Brain pericyte (primary cell): ENCODE data around the gene PRKCE.

ENCODE experiments used
- DNase-seq: peaks from one replicate; pipeline ENCODE4 v3.0.0-alpha.2; 2012; ENCODE audit warnings: low read depth, low spot score

The PRKCE gene

DNA sequence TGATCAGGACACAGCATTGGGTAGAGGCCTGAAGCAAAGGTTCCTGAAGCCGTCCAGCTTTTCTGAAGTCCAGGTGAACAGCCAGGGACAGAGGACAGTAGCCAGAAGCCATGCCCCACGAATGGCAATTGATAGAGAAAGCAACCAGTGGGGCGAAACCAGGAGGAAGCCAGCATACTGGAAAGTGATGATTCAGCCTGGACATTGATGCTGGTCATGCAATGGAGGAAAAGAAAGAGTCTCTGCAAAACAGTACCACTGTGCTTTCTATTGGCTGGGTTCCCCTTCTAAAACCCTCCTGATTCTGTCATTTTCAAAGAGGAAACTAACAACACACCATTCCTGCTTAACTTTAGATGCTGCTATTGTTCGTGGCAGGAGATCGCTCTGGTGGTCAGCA, 424.4 kb downstream of the PRKCE start:
- DNase-seq: no peak

DNA sequence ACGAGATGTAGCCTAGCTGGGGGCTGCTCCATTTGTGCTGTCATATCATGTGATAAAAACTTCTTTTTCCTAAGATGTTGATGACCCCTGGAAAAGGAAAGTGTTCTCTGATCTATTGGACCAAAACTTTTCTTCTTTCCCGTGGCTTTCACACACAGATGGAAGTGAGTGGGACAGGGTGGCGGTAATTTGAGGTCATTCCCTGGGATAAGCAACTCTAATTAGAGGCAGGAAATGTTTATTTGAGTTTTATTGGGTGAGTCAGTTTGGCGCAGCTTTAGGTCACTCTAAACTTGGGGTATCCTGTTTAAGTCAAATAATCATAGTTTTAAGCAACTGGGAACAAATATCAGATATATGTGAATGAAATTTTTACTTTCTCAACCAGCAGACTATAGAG, 424.8 kb downstream of the PRKCE start:
- no peak for DNase-seq

DNA sequence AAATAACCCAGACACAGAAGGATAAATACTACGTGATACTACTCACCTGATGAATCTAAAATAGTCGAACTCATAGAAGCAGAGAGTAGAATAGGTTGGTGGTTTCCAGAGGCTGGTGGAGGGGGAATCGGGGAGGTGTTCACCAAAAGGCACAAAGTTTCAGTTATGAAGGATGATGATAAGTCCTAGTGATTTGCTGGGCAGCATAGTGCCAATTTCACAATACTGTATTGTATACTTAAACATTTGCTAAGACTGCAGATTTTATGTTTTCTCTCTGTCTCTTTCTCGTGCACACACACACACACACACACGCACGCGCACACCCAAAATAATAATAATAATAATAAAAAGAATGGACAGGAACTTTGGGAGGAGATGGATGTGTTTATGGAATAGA, 425.4 kb downstream of the PRKCE start:
- no peak for DNase-seq

DNA sequence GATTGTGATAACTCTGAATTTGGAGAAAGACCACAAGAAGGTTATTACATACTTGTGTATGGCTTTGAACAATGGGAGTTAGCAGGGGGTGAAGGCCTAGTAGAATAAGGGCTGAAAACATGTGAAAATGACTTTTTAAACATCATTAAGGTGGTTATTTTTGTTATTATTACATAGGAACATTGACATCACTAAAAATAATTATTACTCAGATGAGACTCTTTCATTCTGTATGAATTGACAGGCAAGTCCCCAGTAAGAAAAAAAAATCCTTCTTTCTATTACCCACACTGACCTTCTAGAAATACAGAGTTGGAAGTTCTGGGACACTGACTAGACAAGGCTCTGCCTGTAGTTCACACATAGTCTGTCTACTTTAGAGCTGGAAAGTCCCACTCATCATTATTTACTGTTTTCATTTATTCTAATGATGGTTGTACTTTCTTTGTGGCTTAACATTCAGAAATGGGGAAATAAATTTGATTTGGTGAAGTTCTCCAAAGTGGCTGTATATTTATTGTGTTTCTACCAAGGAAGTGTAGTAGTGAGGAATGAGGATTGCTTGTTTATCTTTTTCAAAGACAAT, 426.1 kb downstream of the PRKCE start:
- no peak for DNase-seq

DNA sequence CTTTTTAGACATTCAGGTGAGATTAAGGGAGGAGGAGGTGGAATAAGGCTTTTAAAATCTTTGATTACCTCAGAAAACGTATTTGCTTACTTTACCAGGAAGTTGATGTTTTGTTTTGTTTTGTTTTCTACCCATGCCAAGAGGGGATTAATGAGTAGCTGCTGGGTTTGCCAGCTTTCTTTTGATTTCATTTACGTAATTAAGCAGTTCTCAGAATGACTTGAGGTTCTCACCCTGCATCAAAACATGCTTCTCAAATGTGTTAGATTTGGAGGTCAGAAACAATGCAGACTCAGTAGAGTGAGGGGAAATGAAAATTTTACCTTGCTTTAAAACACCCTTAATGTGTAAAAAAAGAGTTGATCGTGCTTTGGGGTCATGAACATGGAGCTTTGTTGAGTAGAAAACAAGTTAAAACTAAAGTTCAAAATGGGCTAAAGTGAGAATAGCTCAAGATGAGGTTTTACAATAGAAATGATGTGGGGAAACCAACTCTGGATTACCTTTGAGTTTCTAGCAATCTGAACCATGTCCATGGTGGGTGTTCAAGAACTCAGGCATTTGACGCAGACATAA, 428.6 kb downstream of the PRKCE start:
- no peak for DNase-seq

DNA sequence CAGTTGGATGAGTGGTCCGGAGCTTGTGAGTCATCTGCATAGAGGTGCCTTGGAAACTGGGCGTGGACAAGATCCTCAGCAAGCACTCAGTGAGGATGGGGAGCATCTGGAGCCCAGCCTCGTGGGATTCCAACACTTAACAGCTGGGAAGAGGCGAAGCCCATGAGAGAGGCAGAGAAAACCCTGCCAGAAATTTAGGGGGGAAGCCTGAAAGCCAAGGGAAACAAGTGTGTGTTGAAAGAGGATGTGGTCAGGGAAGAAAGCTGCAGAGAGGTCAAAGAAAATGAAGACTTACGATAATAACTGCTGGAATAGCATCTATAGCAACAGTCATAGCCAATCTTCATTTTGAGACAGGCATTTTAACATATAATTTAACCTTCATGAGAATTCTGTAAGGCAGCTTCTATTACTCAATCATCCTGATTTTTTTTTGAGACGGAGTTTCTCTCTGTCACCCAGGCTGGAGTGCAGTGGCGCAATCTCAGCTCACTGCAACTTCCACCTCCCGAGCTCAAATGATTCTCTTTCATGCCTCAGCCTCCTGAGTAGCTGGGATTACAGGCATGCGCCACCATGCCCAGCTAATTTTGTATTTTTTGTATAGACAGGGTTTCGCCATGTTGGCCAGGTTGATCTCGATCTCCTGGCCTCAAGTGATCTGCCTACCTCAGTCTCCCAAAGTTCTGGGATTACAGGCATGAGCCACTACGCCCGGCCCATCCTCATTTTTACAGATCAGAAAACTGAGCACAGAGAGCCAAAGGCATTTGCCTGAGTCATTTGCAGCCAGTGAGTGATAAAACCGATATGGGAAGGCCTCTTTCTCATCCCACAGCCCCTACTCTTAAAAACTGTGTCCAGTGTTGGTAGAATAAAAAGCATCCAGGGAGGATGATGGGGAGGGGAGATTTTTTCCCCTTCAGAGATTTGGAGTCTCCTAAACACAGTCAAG, 431.3 kb downstream of the PRKCE start:
- DNase-seq: peak; percentile 60

DNA sequence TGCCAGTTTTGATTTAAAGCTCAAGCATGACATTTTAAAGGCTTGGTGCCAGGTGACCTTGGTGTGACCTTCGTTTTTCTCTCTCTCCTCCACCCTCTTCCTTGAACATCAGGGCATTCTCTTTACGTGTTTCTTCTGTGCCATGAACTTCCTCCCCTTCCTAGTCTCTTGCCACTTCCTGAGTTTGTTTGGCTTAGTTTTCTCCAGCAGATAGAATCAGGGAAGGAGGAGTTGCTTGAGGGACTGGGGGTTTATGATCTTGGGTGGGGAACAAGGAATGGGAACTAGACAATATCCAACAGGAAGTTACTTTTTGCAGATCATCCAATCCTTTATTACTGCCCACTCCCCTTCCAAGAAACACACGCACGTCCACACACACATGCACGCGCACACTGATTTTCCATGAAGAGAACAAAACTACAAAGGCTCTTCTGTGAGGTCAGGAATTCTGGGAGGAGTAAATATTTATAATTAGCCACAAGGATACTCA, 435.1 kb downstream of the PRKCE start:
- DNase-seq: no peak

DNA sequence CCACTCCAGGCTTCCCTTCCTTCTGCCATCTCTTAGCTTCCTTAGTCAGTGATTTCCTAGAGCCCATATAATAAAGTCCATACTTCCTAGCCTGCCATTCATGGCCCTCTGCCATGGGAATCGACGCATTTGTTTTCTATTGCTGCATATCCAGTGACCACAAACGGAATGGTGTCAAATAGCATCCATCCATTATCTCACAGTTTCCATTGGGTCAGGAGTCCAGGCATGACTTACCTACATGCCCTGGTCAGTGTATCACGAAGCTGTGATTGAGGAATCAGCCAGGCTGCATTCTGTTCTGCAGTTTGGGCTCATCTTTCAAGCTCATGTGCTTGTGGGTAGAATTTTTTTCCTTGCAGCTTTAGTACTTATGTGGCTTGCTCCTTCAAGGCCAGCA, 436.0 kb downstream of the PRKCE start:
- DNase-seq: no peak

DNA sequence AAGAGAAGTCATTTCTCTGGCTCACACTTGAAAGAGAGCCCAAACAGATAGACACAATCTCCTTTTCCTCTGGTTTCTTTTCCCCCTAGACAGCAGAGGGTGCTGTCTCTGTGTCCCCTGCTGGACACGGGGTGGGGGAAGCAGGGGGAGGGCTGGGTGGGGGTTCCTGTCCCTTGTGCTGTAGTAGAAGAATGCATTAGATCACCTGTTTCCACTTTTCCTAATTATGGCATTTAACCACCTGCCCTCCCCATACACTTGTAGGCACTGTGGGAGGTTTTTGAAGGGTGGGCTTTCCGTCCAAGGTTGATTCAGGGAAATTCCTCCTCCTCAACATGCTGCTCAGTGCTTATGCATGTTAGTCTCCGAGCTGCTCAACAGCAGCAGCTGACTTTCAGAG, 439.5 kb downstream of the PRKCE start:
- DNase-seq: no peak

DNA sequence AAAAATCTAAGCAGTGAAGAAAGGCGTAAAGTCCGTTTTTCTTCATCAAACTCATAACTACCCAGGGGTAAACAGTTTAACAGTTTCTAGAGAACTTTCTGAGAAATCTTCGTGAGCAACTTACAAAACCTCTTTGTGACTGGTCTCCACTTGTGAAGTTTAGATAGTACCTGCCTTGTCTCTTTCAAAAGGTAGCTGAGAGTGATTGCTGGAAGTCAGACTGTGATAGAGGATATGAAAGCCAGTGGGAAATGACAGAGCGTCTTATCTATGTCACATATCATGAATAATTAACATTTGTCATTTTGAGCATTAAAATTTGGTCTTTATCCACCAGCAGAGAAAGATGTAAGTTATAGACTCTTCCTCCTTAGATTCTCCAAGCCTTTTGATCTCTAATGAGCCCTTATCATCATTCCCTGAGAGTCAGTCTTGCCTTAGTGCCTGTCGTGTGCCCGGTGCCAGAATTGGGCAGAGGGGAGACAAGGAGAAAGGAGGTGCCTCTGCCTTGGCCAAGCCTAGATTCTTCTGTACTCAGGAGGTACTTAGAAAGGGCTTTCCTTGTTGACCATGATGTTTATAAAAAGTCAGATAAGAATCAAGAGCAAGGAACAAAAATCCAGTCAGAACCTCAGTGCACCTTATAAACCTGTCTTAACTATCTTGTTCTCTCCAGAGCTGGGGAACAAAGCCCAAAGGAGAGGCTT, 440.6 kb downstream of the PRKCE start:
- DNase-seq: no peak

DNA sequence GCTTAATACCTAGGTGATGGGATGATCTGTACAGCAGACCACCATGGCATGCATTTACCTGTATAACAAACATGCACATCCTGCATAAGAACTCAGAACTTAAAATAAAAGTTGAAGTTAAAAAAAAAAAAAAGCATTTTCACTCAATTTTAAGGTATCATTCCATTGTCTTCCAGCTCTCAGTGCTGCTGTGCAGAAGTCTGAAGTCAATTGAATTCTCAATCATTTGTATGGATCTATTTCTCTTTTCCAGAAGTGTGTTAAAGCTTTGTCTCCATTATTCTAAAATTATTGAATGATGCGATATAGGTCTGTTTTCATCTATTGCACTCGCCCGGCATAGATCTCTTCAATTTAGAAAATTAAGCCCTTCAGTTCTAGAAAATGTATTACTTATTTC, 443.2 kb downstream of the PRKCE start:
- no peak for DNase-seq

DNA sequence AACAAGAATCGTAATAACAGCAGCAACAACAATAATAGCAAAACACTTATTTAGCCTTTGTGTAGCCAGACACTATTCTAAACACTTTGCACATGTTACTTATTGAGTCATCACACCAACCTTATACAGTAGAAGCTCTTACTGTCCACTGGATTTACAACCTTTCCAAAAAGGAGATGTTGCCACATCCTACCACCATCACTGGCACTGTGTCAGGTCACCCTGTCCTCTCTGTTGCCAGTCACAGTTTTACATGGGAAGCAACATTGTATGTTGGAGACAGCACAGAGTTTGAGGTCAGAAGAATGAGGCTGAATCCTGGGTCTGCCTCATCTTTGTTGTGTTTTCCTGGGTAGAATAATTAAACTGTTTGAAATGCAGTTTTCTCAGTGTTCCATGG, 444.4 kb downstream of the PRKCE start:
- DNase-seq: no peak

DNA sequence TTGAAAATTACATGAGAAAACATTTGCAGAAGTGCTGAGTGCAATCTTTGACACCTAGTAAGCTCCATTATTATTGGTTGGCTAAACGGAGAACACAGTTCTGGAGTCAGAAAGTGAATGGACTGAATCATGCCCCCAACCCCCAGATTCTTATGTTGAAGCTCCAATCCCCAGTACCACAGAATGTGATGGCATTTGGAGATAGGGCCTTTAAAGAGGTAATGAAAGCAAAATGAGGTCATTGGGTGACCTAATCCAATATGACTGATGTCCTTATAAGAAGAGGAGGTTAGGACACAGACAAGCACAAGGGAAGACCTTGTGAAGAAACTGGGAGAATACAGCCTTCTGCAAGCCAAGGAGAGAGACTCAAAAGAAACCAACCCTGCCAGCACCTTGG, 444.8 kb downstream of the PRKCE start:
- no peak for DNase-seq

DNA sequence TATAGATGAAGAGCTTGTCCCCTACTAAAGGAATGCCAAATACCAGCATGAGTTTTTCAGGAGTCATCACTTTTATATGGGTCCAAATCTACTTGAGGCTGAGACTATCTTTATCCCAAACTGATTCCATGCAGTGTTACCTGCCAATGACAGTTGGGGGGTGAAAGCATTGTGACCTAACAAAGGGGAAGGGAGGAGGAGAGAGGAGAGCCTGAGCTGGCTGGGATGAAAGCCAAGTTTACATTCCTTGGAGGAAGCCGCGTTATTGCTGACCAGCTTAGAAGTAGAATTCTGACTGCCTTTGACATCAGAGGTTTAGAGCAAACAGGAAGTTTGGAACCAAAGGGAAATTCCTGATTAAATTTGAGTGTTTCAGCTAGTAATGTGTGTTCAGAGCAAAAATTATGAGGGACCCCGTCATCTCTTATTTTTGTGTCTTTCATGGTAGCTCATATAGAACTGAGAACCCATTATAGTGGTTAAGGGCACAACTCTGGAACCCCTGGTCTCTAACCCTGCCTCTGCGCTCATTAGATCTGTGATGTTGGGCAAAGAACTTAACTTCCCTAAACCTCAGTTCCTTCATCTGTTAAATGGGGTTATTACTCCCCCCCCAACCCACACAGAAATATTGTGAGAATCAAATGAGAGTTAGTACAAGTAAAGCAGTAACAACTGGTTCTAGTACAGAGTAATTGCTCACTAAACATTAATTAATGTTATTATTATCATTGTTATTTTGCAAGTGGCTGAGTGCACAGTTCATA, 446.4 kb downstream of the PRKCE start:
- DNase-seq: peak; percentile 50

DNA sequence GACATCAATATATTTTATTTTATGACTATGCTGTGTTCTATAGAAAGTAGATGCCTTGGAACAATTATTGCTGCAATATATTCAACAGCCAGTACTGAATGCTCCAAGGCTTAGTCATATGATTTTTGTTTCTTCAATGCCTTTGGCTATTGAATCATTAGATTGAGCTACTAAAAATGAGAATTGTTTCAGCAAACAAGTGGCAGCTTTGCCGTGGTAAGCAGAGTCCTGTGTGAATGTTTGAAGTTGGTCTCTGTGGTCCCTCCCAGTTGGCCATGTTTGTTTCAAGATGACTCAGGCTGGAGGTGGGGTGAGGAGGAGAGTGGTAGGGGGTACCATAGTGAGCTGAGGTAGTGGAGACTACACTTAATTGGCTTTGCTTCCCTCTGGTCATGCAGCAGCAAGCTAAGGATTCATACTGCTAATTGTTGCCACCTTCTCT, 447.2 kb downstream of the PRKCE start:
- no peak for DNase-seq

DNA sequence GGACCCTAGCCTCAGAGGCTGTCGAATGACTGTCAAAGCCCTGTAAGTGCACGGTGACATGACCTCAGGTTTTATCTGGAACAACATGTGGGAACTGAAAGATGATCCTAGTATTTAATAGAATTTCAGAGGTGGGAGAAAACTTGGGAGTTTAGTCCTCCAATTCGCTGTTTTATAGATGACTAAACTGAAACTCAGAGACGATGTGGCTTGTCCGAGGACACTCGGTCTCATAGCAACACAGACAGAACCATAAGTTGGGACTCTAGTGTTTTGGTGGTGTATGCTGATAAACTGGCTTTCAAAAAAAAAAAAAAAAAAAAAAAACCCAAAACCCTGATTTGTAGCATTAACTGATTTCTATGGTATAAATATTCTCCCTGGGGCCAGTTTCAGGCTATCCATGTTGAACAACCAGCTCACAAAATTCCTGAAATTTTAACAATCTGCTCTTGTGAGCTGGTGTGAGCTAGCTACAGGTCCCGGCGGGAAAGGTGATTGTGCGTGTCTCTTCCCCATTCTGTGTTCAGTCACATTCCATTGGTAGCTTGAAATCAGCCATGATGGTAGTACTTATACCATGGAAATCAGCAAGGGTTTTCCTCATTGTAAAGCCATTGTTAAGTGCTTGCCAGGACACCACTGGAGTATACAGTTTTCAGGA, 450.2 kb downstream of the PRKCE start:
- no peak for DNase-seq

DNA sequence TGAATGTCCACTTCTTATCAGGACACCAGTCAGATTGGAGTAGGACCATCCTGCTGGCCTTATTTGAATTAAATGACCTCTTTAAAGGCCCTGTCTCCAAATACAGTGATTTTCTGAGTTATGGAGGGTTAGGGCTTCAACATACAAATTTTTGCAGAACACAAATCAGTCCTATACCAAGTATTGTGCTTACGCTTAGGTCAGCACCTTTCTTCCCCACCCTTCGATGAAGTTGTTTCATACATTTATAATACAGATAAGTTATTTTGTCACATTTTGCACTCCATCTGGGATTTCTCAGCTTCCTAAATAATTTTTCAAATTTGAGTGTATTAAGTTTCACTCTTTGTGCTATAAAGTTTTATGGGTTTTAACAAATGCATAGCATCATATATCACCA, 455.2 kb downstream of the PRKCE start:
- DNase-seq: no peak

DNA sequence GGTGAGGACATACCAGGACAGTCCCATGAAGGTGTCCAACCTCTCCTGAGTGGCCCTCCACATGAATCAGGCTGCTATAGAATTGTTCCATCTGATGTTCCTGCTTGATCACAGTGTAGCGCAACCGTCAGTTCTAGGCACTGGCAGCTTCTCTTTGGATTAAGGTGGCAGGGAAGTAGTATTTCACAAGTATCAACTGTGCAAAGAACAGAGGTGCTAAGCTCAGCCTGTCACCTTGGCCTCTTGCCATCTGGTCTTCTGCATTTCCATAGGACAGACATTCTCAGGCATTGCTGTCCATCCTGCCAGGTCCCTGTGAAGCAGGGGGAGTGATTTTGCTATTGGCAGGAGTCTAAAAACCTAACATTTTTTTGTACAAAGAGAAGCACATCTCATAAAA, 463.5 kb downstream of the PRKCE start:
- no peak for DNase-seq

DNA sequence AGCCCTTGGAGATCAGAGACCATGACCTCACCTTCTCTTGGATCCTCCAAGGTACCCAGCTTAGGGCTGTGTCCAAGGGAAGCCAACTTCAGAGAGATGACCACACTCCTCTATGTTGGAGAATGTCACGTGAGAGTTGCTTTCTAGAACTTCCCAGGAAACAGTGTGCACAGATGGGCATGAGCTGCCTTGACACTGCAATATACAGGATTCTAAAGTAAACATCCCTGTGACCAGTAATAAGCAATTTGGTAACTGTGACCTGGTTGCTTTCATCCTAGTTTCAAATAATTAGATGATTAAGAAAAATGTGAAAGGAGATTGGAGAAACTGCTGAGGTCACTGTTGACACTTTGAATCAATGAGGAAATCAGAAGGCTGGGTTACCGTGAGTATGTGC, 464.7 kb downstream of the PRKCE start:
- DNase-seq: no peak

DNA sequence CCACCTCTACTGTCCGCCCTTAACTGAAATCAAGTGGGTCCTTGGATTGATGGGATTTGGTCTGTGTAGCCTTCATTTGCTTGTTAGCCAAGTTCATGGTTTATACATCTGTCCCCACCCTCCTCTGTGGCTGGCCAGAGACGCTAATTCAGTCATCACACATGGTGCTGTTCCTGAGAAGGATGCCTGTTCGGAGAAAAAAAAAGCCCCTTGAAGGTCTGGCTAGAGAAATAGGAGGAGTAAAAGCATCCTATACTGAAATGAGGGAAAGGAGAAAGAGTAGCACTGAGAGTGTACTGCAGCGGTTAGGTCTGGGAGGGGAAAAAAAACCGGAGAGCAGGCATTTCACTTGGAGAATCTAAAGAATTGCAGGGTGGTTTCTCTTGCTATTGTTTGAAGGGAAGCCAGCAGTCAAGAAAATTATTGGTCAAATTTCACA, 465.1 kb downstream of the PRKCE start:
- no peak for DNase-seq

DNA sequence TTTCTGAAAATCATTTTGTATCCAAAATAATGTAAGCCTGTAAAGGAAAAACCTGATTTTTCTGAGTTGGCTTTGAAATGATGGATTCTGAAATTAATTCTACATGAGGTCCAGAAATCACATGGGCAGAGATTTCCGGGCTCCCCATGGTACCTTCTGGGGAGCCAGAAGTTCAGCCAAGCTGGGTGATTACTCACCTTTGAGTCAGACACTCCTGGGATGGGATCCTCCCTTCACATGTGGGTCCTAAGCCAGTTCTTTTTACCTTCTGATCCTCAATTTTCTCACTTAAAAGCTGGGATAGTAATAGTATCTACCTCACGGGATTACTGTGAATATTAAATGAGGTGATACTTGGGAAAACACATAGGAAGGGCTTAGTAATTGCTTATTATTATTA, 465.9 kb downstream of the PRKCE start:
- no peak for DNase-seq
